CD4-positive, alpha-beta memory T cell (primary cell): Measurements from ENCODE around the gene CACNA2D4. TPM values are rescaled to one million over a fixed set of nuclear protein-coding genes. Genes with fewer than 3 reads are reported as not detected.

Source experiments
- CTCF ChIA-PET: fragments of 350-600 bp; sonication (Branson Sonifier 250); formaldehyde crosslinking; loops from one replicate; lab custom pipeline; 2021; ENCODE audit warnings: inconsistent platforms; ENCODE audit not compliant: partially characterized antibody; lab: Charles Lee
- POLR2A ChIA-PET: fragments of 350-600 bp; sonication (Branson Sonifier 250); formaldehyde crosslinking; loops from one replicate; lab custom pipeline; 2021; ENCODE audit not compliant: partially characterized antibody; lab: Charles Lee
- DNase-seq, 5 donors: peaks; one replicate each; pipeline versions ENCODE4 v3.0.0 to v3.0.0-alpha.2; 2020 to 2022; ENCODE audit warnings: mixed read lengths in 1 of 5
- H3K27ac ChIP-seq: one replicate; pipeline ENCODE4 v1.7.0; 2013; ENCODE audit warnings: low read depth, low read length
- H3K27me3 ChIP-seq: 2 replicates; pipeline ENCODE4 v1.7.0; 2013; ENCODE audit warnings: mild to moderate bottlenecking, low read length, moderate library complexity; ENCODE audit not compliant: insufficient read depth
- H3K36me3 ChIP-seq: 2 replicates; pipeline ENCODE4 v1.7.0; 2013; ENCODE audit warnings: mild to moderate bottlenecking, low read length, moderate library complexity; ENCODE audit not compliant: insufficient read depth
- H3K4me1 ChIP-seq: 2 replicates; pipeline ENCODE4 v1.7.0; 2013; ENCODE audit warnings: mild to moderate bottlenecking, low read length, moderate library complexity; ENCODE audit not compliant: insufficient read depth
- H3K4me3 ChIP-seq, 2 donors: one replicate each; pipeline ENCODE4 v1.7.0; 2013; ENCODE audit warnings: low read length in 2 of 2, mild to moderate bottlenecking in 1 of 2
- H3K9me3 ChIP-seq, 2 donors: one replicate each; pipeline ENCODE4 v1.7.0; 2013; ENCODE audit warnings: low read length in 2 of 2, control low read depth in 1 of 2; ENCODE audit not compliant: control insufficient read depth in 1 of 2
- H3K27ac Mint-ChIP-seq, 7 donors: one replicate each; pipeline ENCODE4 v1.8.0; 2020 to 2021; ENCODE audit warnings: mixed read lengths in 7 of 7, mild to moderate bottlenecking in 6 of 7, inconsistent platforms in 3 of 7, moderate library complexity in 3 of 7
- H3K27me3 Mint-ChIP-seq, 2 donors: one replicate each; pipeline ENCODE4 v1.8.0; 2020 to 2021; ENCODE audit warnings: mixed read lengths in 2 of 2
- H3K36me3 Mint-ChIP-seq, 2 donors: one replicate each; pipeline ENCODE4 v1.8.0; 2020 to 2021; ENCODE audit warnings: mixed read lengths in 2 of 2, inconsistent platforms in 1 of 2, mild to moderate bottlenecking in 1 of 2
- H3K4me1 Mint-ChIP-seq, 4 donors: one replicate each; pipeline ENCODE4 v1.8.0; 2020 to 2021; ENCODE audit warnings: mixed read lengths in 4 of 4, mild to moderate bottlenecking in 1 of 4
- H3K4me3 Mint-ChIP-seq, 8 donors: one replicate each; pipeline ENCODE4 v1.8.0; 2020 to 2021; ENCODE audit warnings: mixed read lengths in 8 of 8, mild to moderate bottlenecking in 7 of 8, moderate library complexity in 6 of 8, inconsistent platforms in 3 of 8
- H3K9me3 Mint-ChIP-seq, 8 donors: one replicate each; pipeline ENCODE4 v1.8.0; 2020 to 2021; ENCODE audit warnings: mixed read lengths in 8 of 8, mild to moderate bottlenecking in 5 of 8, inconsistent platforms in 3 of 8, moderate library complexity in 1 of 8
- intact Hi-C: fragments of 100-400 bp; cut with micrococcal nuclease; formaldehyde crosslinking; loops from one replicate; pipeline ENCODE4 v1.15.1; 2023
- polyA plus RNA-seq, 2 donors: library from polyadenylated mRNA; unstranded; fragments of 300-500 nt; fragmentation: Illumina TruSeq; gene quantifications; one replicate each; pipeline ENCODE4 v1.2.3, GENCODE V29; 2021
- total RNA-seq, 2 experiments: library from RNA; stranded (reverse); gene quantifications; one replicate each; pipeline ENCODE4 v1.2.3, GENCODE V29; 2021

Gene CACNA2D4
- total and polyA plus RNA-seq, 4 experiments from 2014 or later, result 12.4 to 19.2 (median 14.6) TPM

- DNase-seq, result no peak
- intact Hi-C loops, result no loop called here
- H3K27me3 ChIP-seq, result no peaks in the 10 kb centered on the region
- H3K27ac ChIP-seq, result no peak overlapping the region
- peaks cover 7 to 8% of the 10 kb centered on the region in 2 donors for H3K27me3 Mint-ChIP-seq
- no peaks in the 10 kb centered on the region for H3K36me3 Mint-ChIP-seq
- peaks cover 0 to 4% (median 0%) of the 10 kb centered on the region in 4 donors for H3K4me1 Mint-ChIP-seq
- no peak overlapping the region for H3K4me3 ChIP-seq
- no peaks in the 10 kb centered on the region for H3K9me3 Mint-ChIP-seq
- no peaks in the 10 kb centered on the region for H3K9me3 ChIP-seq
- no peaks in the 10 kb centered on the region for H3K4me1 ChIP-seq
- no peak overlapping the region for H3K27ac Mint-ChIP-seq
- no peak overlapping the region for H3K4me3 Mint-ChIP-seq
- POLR2A ChIA-PET, result no interaction called here
- H3K36me3 ChIP-seq, result no peaks in the 10 kb centered on the region
- CTCF ChIA-PET, result no interaction called here
Observed at GRCh38 chr12:1848745-1849144, 69.7 kb downstream of the CACNA2D4 start.

DNA sequence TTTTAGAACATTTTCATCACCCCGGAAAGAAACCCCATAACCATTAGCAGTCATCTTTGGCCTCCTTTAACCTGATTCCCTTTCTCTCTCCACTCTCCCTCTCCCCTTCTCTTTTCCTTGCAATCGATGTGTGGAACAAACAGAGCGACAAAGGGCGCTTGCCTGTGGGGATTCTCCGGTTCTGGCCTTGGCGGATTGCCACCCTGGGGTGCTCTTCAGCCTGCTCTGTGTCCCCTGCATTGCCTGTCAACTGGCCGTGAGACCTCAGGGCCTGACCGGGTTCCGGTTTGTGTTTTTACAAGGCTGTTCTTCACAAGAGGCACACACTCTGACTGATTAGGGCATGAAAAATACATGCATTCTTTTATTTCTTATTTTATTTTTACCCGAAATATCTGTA, 70.3 kb downstream of the CACNA2D4 start:
- DNase-seq, result no peak
- no peak overlapping the region for H3K4me3 ChIP-seq
- no peak overlapping the region for H3K27ac ChIP-seq
- no peaks in the 10 kb centered on the region for H3K27me3 ChIP-seq
- no peaks in the 10 kb centered on the region for H3K9me3 ChIP-seq
- no peaks in the 10 kb centered on the region for H3K4me1 ChIP-seq
- Mint-ChIP-seq H3K27ac (no peak overlapping the region), H3K4me1 (peaks cover 0 to 4% (median 0%) of the 10 kb centered on the region in 4 donors), H3K36me3 (no peaks in the 10 kb centered on the region), H3K27me3 (peaks cover 6% of the 10 kb centered on the region in 2 donors), H3K4me3 (no peak overlapping the region), H3K9me3 (no peaks in the 10 kb centered on the region)
- intact Hi-C loops, result no loop called here
- ChIA-PET CTCF (no interaction called here), POLR2A (no interaction called here)
- no peaks in the 10 kb centered on the region for H3K36me3 ChIP-seq

GRCh38 chr12:1847411-1847810, 71.0 kb downstream of the CACNA2D4 start:
- intact Hi-C loops, result no loop called here
- no peaks in the 10 kb centered on the region for H3K36me3 Mint-ChIP-seq
- no peaks in the 10 kb centered on the region for H3K4me1 ChIP-seq
- no peaks in the 10 kb centered on the region for H3K9me3 ChIP-seq
- no peaks in the 10 kb centered on the region for H3K27me3 ChIP-seq
- H3K27ac Mint-ChIP-seq, result no peak overlapping the region
- DNase-seq, result no peak
- CTCF ChIA-PET, result no interaction called here
- H3K27me3 Mint-ChIP-seq, result peaks cover 6% of the 10 kb centered on the region in 2 donors
- H3K4me3 ChIP-seq, result no peak overlapping the region
- POLR2A ChIA-PET, result no interaction called here
- no peaks in the 10 kb centered on the region for H3K9me3 Mint-ChIP-seq
- H3K4me3 Mint-ChIP-seq, result no peak overlapping the region
- no peaks in the 10 kb centered on the region for H3K36me3 ChIP-seq
- peaks cover 0 to 4% (median 0%) of the 10 kb centered on the region in 4 donors for H3K4me1 Mint-ChIP-seq
- no peak overlapping the region for H3K27ac ChIP-seq

DNA sequence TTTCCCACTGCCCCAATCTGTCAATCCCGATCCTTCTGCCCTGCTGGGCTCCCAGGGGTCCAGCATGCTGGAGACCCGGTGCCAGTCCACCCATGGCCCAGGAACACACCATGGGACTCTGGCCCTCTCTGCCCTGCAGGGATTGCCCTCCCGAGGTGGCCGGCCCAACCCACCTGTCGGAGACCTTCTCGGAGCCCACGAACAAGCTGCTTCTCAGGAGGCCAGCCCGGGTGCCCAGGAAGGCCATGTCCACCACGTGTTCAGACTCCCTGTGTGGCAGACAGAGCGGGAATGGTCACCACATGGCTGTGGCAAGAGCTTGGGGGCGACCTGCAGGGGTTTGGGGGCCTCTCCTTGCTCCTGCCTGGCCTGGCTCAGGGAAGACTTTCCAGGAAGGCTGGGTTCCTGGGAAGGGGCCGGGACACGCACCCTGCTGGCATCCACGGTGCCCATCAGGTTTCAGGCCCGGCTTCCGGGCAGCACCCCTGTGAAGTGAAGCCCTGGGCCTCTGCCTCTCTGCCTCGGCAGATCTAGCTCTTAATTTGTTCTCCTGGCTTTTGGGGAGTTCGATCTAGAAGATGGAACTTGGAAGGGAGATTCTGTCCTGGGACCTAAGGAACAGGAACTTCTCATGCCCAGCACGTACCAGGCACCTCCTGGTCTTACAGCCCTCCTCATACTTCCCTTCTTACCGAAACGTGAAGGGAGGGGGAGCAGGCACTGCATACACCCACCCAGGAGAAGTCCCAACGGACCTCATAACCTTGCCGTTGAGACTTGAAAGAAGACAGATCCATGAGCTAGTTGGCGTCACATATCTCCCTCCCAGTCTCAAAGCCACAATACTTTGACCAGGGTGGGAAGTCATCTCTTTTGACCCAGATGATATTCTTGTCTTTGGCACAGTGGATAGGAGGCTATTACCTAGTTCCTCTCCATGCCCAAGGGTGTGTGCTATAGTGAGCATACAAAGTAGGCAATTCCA, 71.7 kb downstream of the CACNA2D4 start:
- Histone ChIP-seq H3K4me1 (no peaks in the 10 kb centered on the region), H3K27ac (no peak overlapping the region), H3K9me3 (no peaks in the 10 kb centered on the region), H3K36me3 (no peaks in the 10 kb centered on the region), H3K4me3 (no peak overlapping the region), H3K27me3 (no peaks in the 10 kb centered on the region)
- no peaks in the 10 kb centered on the region for H3K36me3 Mint-ChIP-seq
- H3K9me3 Mint-ChIP-seq, result no peaks in the 10 kb centered on the region
- peaks cover 6% of the 10 kb centered on the region in 2 donors for H3K27me3 Mint-ChIP-seq
- H3K27ac Mint-ChIP-seq, result no peak overlapping the region
- H3K4me1 Mint-ChIP-seq, result peaks cover 0 to 4% (median 0%) of the 10 kb centered on the region in 4 donors
- no peak overlapping the region for H3K4me3 Mint-ChIP-seq
- POLR2A ChIA-PET, result no interaction called here
- no peak for DNase-seq
- CTCF ChIA-PET, result no interaction called here
- intact Hi-C loops, result no loop called here

- no peaks in the 10 kb centered on the region for H3K4me1 ChIP-seq
- no peaks in the 10 kb centered on the region for H3K27me3 ChIP-seq
- Mint-ChIP-seq H3K9me3 (no peaks in the 10 kb centered on the region), H3K27ac (no peak overlapping the region), H3K4me1 (no peaks in the 10 kb centered on the region), H3K4me3 (no peak overlapping the region), H3K27me3 (peaks cover 2 to 6% of the 10 kb centered on the region in 2 donors), H3K36me3 (no peaks in the 10 kb centered on the region)
- ChIA-PET POLR2A (no interaction called here), CTCF (no interaction called here)
- intact Hi-C loops, result no loop called here
- DNase-seq, result no peak
- H3K9me3 ChIP-seq, result no peaks in the 10 kb centered on the region
- H3K27ac ChIP-seq, result no peak overlapping the region
- no peak overlapping the region for H3K4me3 ChIP-seq
- H3K36me3 ChIP-seq, result no peaks in the 10 kb centered on the region
Observed at GRCh38 chr12:1845886-1846285, 72.6 kb downstream of the CACNA2D4 start.

DNA sequence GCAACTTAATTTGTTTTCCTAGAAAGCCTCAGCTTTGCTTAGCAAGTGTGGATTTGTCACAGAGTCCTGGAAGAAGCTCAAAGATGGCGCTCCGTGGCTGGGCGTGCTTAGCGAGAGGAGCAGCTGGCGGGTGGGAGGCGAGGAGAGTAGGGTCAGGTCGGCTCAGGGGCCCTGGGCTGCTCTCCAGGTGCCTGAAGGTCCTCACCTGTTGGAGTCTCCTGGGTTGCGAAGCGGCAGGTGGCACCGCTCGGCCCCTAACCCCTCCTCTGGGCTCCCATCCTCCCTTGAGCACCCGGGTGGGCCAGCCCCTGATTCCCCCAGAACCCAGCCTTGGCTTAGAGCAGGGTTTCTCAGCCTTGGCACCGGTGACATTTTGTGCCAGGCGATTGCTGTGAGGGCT, 73.0 kb downstream of the CACNA2D4 start:
- no peaks in the 10 kb centered on the region for H3K36me3 Mint-ChIP-seq

DNA sequence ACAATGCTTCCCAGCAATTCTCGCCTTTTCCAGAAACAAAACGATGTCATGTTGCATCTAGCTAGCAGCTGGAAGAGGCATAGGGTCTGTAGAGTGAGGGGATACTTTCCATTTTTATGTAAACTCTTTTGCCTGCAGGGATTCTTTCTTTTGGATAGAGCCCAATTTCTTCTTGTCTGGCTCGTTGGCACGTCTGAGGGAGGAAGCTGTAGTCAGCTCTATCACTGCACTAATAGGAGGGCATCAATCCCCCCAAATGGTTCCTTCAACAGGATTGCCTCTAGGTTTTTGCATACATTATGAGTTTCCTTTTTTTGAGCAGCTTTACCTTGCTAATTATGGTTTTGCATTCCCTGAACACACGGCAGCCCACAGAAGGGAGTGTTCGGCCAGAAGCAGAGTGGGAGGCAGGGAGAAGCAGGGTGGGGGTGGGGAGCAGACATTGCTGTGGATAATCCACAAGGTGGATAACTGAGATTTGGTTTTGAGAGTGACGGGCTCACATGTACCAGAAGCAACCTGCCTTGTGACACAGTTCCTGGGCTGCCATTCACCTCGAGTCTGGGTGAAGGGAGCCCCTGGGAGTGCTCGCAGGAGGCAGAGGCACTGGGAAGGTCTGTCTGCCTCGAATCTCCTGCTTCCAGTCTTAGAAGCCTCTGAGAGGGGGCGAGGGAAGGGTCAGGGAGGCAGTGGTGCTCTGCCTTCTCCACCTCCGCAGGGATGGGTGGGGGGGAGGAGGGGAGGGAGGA, 73.6 kb downstream of the CACNA2D4 start:
- H3K9me3 ChIP-seq, result no peaks in the 10 kb centered on the region
- H3K9me3 Mint-ChIP-seq, result no peaks in the 10 kb centered on the region
- H3K36me3 Mint-ChIP-seq, result no peaks in the 10 kb centered on the region
- ChIA-PET CTCF (no interaction called here), POLR2A (no interaction called here)
- H3K4me3 Mint-ChIP-seq, result no peak overlapping the region
- H3K27ac ChIP-seq, result no peak overlapping the region
- no peaks in the 10 kb centered on the region for H3K4me1 ChIP-seq
- H3K27me3 ChIP-seq, result no peaks in the 10 kb centered on the region
- intact Hi-C loops, result no loop called here
- no peaks in the 10 kb centered on the region for H3K36me3 ChIP-seq
- H3K27me3 Mint-ChIP-seq, result peaks cover 2 to 6% of the 10 kb centered on the region in 2 donors
- H3K4me1 Mint-ChIP-seq, result no peaks in the 10 kb centered on the region
- no peak overlapping the region for H3K4me3 ChIP-seq
- DNase-seq, result no peak
- H3K27ac Mint-ChIP-seq, result no peak overlapping the region

More for the DNA sequence above, 73.0 kb downstream of the CACNA2D4 start:
- Mint-ChIP-seq H3K27me3 (peaks cover 2 to 6% of the 10 kb centered on the region in 2 donors), H3K4me3 (no peak overlapping the region), H3K9me3 (no peaks in the 10 kb centered on the region), H3K27ac (no peak overlapping the region), H3K4me1 (no peaks in the 10 kb centered on the region)
- no peaks in the 10 kb centered on the region for H3K36me3 ChIP-seq
- no peaks in the 10 kb centered on the region for H3K9me3 ChIP-seq
- H3K27ac ChIP-seq, result no peak overlapping the region
- H3K27me3 ChIP-seq, result no peaks in the 10 kb centered on the region
- H3K4me3 ChIP-seq, result no peak overlapping the region
- ChIA-PET POLR2A (no interaction called here), CTCF (no interaction called here)
- intact Hi-C loops, result no loop called here
- DNase-seq, result no peak
- H3K4me1 ChIP-seq, result no peaks in the 10 kb centered on the region
